Lower leg skin (tissue), 4 donors: ENCODE measurements around the gene SELENOS. TPM values are rescaled to one million over a fixed set of nuclear protein-coding genes. Genes with fewer than 3 reads are reported as not detected.

Experiments
- DNase-seq, 2 donors: peaks; one replicate each; pipeline ENCODE4 v3.0.0-alpha.2; 2019; ENCODE audit warnings: low spot score in 2 of 2
- H3K4me3 ChIP-seq: fragments of 200-600 bp; sonication (generic); 2 replicates; pipeline ENCODE4 v1.5.1; 2017; ENCODE audit warnings: mild to moderate bottlenecking, low read depth; ENCODE audit not compliant: poor library complexity, severe bottlenecking
- CTCF ChIP-seq, 3 donors: fragments of 450-650 bp; IDR thresholded peaks; one replicate each; pipeline ENCODE4 v1.5.1; 2016; ENCODE audit warnings: antibody characterized with exemption in 3 of 3, mild to moderate bottlenecking in 3 of 3, moderate library complexity in 2 of 3
- POLR2A ChIP-seq, 2 donors: fragments of 450-650 bp; IDR thresholded peaks; one replicate each; pipeline ENCODE4 v1.6.1; 2016 to 2017; ENCODE audit warnings: antibody characterized with exemption in 2 of 2, mild to moderate bottlenecking in 1 of 2, moderate library complexity in 1 of 2
- WGBS, 2 donors: methylation state at CpG; one replicate each; pipeline ENCODE4 v1.1.5; 2018; 5-methylcytosine and 5-hydroxymethylcytosine counted together
- intact Hi-C: fragments of 100-400 bp; cut with DNase I; formaldehyde crosslinking; loops from one replicate; pipeline ENCODE4 v1.15.0; 2023; ENCODE audit warnings: low total_unique reads
- total RNA-seq, 4 donors: library from RNA; depleted of rRNA; stranded (reverse); fragments of >200 nt; gene quantifications; one replicate each; pipeline ENCODE4 v1.1.0, GENCODE V29; 2016

Gene SELENOS
- total RNA-seq, 4 donors from 2014 or later: 64.9 to 74.5 (median 67.8) TPM

DNA sequence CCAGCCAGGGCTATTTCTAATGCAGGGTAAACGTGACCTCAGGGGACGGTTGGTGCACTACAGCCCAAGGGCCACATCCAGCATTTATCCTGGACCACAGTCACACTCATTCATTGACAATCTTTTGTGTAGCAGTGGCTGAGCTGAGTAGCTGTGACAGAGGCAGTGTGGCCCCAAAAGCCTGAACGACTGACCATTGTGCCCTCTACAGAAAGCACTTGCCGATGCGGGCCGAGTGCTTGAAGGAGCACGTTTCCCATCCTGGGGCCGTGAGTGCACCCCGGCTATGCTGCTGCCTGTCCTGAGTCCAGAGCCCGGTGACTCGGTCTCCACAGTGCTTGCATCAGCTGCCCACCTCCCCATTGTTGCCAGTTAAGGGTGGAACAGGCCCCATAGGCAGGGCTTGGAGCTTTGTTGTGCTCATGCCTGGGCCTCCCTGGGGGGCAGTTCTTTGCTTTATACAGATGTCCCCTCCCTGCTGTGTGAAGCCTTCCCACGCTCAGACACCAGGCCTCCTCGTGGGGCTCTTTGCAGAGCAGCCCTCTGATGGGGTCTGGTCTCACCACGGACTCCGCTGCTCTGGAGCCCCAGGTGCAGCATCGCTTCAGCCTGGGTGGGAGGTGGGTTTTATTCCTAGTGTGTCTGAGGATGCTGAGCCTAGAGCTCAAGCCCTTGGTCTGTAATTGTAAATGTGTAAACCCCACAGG is 30.8 kb upstream of the SELENOS start:
- no peak for TF ChIP-seq POLR2A (IDR thresholded peaks at IDR 0.05)
- no peak for TF ChIP-seq CTCF (IDR thresholded peaks at IDR 0.05)
- intact Hi-C loops: no loop called here
- DNase-seq: peak in 1 of 2 donors; percentile 66

DNA sequence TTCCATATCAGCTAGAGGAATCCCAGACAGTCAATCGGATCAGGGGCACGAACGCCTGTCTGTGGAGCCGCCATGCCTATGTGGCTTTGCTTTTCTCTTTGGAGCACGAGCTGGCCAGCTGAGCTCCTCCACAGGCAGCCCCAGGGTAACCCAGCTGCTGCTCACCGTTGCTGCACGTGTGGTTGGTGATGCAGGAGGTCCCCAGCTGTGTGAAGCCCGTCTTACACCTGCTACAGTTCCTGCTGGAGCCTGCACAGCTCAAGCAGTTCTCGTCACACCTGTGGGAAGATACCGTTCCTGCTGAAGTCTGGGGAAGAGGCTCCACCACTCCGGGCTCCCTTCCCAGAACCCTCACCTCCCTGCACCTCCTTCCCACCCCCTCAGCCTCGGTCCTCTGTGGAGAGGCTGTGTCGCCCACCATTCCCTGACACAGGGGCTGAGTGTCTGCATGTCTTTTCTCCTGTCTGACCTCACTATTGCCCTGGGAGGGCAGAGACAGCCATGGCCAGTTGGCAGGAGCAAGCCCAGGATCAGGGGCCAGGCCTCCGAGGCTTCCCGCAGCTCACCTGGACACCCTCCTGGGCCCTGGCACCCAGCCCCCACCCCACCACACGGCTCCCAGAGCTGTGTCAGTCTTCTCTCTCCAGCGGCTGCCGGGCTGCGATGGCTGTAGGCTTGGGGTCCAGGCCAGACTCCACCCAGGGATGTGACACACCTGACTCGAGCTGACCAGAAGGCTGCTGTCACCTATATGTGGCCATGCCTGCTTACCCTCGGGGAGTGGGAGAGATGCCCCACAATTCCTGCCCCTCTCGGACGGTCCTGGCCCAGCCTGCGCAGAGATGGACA is 30.0 kb upstream of the SELENOS start:
- 72 to 73% methylated on average over 23 to 24 of the region's 24 CpGs for WGBS, 2 donors
- intact Hi-C loops: no loop called here
- peak in 1 of 2 donors; percentile 83 for DNase-seq
- H3K4me3 ChIP-seq: no peak overlapping the region
- TF ChIP-seq CTCF (IDR thresholded peaks at IDR 0.05) (no peak), POLR2A (IDR thresholded peaks at IDR 0.05) (no peak)

More for the DNA sequence above, 30.8 kb upstream of the SELENOS start:
- no peak overlapping the region for H3K4me3 ChIP-seq
- 83 to 90% methylated on average over 16 of the region's 16 CpGs for WGBS, 2 donors

GRCh38 chr15:101306341-101307047 is 29.2 kb upstream of the SELENOS start:
- intact Hi-C loops: no loop called here
- no peak for TF ChIP-seq POLR2A (IDR thresholded peaks at IDR 0.05)
- TF ChIP-seq CTCF (IDR thresholded peaks at IDR 0.05): no peak
- H3K4me3 ChIP-seq: no peak overlapping the region
- DNase-seq: peak in 1 of 2 donors; percentile 79
- WGBS, 2 donors: 77 to 78% methylated on average over 10 of the region's 10 CpGs

- TF ChIP-seq CTCF (IDR thresholded peaks at IDR 0.05) (no peak), POLR2A (IDR thresholded peaks at IDR 0.05) (no peak)
- intact Hi-C loops: no loop called here
- H3K4me3 ChIP-seq: no peak overlapping the region
- 88 to 91% methylated on average over 8 of the region's 8 CpGs for WGBS, 2 donors
- DNase-seq: peak in 1 of 2 donors; percentile 70
These were observed 28.6 kb upstream of the SELENOS start for GRCh38 chr15:101305820-101306255.

- peak in 1 of 2 donors; percentile 61 for DNase-seq
- no peak overlapping the region for H3K4me3 ChIP-seq
- intact Hi-C loops: loop anchor here (5.0 kb wide), 1 partner anchor 334 kb away; no protein-coding TSS in a partner anchor
- TF ChIP-seq CTCF (IDR thresholded peaks at IDR 0.05) (no peak), POLR2A (IDR thresholded peaks at IDR 0.05) (no peak)
- WGBS, 2 donors: 67 to 71% methylated on average over 4 of the region's 4 CpGs
These were observed 26.1 kb upstream of the SELENOS start for GRCh38 chr15:101303408-101303807.
